SK-N-MC (cell line): Measurements from ENCODE around the gene KCNH4.

ENCODE experiments used
- DNase-seq: peaks from one replicate; pipeline ENCODE4 v3.0.0-alpha.2; 2011; ENCODE audit warnings: low read depth, low spot score
- H3K27ac ChIP-seq: fragments of 200-600 bp; sonication (generic); 2 replicates; pipeline ENCODE4 v1.5.1; 2016; ENCODE audit warnings: mixed run types
- H3K36me3 ChIP-seq: fragments of 200-600 bp; sonication (generic); 2 replicates; pipeline ENCODE4 v1.6.1; 2017; ENCODE audit warnings: antibody characterized with exemption, low read length, mixed read lengths; ENCODE audit not compliant: insufficient read depth
- H3K4me3 ChIP-seq: fragments of 200-600 bp; sonication (generic); 2 replicates; pipeline ENCODE4 v1.5.1; 2016
- H3K9ac ChIP-seq: fragments of 200-600 bp; sonication (generic); 2 replicates; pipeline ENCODE4 v1.8.0; 2017; ENCODE audit warnings: mixed run types, mixed read lengths; ENCODE audit not compliant: insufficient read length
- H3K9me3 ChIP-seq: fragments of 200-600 bp; sonication (generic); 2 replicates; pipeline ENCODE4 v1.6.1; 2017; ENCODE audit warnings: low read depth, mild to moderate bottlenecking, antibody characterized with exemption, low read length, moderate library complexity, mixed read lengths
- EZH2 ChIP-seq: fragments of 200-600 bp; sonication (generic); IDR thresholded peaks from one replicate; pipeline ENCODE4 v1.6.1; 2017; ENCODE audit warnings: antibody characterized with exemption
- FOXP2 ChIP-seq: optimal IDR thresholded peaks from 2 replicates; pipeline ENCODE3; 2011; ENCODE audit warnings: mild to moderate bottlenecking, moderate library complexity; ENCODE audit not compliant: insufficient read depth; ENCODE audit errors: extremely low read length, control extremely low read depth
- POLR2AphosphoS5 ChIP-seq: IDR thresholded peaks from 2 replicates; pipeline ENCODE4 v1.6.1; 2012; ENCODE audit warnings: mild to moderate bottlenecking, low read depth, low read length, borderline replicate concordance

The KCNH4 gene

DNA sequence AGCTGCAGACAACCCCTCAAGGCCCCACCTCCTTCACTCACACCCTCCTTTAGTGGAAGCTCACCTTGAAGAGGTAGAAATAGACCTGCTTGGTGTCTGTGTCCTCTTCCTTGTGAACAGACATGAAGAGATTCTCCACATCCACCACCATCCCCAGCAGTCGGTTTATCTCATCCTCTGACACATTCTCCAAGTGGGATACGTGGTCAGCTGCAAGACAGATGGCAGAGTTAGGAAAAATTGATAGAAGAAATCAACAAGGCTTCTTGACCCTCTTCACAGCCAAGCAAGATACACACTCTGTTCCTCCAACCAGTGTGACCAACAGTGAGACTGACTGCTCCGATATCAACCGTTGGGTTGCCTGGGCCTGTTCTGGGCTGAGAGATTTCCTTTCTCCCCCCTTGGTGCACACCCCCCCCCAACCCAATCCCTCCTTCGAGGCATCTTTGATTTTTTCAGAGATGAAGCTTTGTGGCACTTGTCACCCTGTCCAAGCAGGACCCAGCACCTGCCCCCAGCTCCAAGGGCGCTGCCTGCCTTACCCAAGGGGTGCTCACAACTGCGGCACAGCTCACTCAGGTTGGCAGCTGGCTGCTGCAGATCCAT lies 60.7 kb downstream of the KCNH4 start:
- no peak for DNase-seq
- Histone ChIP-seq H3K36me3 (peaks cover 34% of the 10 kb centered on the region; the same call in 1 of the 2 replicates), H3K9me3 (no peaks in the 10 kb centered on the region), H3K27ac (no peak overlapping the region), H3K9ac (no peak overlapping the region), H3K4me3 (peak overlapping the region; percentile 88)
- no peak for TF ChIP-seq EZH2
- no peak for TF ChIP-seq FOXP2
- TF ChIP-seq POLR2AphosphoS5, result no peak; the same call in 1 of the 2 replicates

DNA sequence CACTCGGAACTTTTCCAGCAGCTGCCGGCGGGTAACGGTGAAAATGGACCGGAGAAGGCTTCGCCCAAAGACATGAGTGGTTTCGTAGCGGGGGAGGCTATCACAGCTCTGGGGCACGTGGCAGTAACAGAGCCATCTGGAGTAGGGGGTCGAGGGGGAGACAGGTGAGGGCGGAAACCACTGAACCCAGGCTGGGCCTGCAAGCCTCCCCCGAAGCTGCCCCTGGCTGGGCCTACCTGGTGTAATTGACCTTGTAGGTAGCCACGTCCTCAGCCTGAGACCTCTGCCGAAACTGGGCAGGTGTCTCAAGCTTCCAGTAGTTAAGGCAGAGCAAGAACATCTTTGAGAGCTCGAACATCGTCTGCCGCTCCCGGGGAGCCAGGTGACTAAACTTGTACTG lies 61.6 kb downstream of the KCNH4 start:
- DNase-seq, result no peak
- no peak for TF ChIP-seq EZH2
- TF ChIP-seq POLR2AphosphoS5, result no peak
- TF ChIP-seq FOXP2, result no peak
- Histone ChIP-seq H3K9me3 (no peaks in the 10 kb centered on the region), H3K27ac (no peak overlapping the region), H3K9ac (no peak overlapping the region), H3K4me3 (no peak overlapping the region), H3K36me3 (peaks cover 32% of the 10 kb centered on the region; the same call in 1 of the 2 replicates)

DNA sequence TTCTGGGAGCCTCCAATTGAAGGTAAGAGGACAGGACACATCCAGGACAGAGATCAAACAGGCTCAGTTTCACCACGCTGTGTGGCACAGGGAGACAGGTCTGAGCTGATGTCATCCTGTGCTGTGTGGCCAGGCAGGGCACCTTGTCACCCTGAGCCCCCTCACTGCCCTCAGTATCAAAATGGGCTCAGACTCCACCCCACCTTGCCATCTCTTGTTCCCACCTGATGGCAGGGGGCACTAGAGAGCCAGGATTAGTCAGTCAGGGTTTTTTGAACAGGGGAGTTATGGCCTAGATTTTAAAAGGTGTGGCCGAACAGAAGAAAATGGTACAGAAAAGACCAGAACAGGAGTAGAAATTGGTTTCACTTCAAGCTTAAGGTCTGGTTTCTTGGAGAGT lies 62.4 kb downstream of the KCNH4 start:
- no peaks in the 10 kb centered on the region for H3K9me3 ChIP-seq
- H3K36me3 ChIP-seq, result peaks cover 32% of the 10 kb centered on the region; the same call in 1 of the 2 replicates
- H3K4me3 ChIP-seq, result no peak overlapping the region
- no peak for DNase-seq
- H3K27ac ChIP-seq, result no peak overlapping the region
- TF ChIP-seq POLR2AphosphoS5, result no peak
- no peak for TF ChIP-seq FOXP2
- no peak for TF ChIP-seq EZH2
- no peak overlapping the region for H3K9ac ChIP-seq

DNA sequence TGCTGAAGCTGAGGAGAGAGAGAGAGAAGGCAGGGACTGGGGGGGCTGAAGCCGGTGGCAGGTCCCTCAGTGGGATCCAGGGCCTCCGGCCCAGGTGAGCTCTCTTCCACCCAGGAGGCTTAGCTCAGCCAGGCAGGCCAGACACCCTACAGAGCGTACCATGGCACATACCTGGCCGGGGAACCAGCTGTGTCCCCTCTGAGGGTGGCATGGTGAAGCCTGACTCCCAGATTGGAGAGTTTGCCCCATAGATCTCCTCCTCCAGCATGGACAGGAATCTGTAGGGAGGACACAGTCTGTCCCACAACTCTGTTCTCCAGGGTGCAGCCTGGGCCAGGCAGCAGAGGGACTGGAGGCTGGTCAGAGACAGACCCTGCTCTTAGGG lies 62.8 kb downstream of the KCNH4 start:
- H3K27ac ChIP-seq, result no peak overlapping the region
- no peak overlapping the region for H3K9ac ChIP-seq

DNA sequence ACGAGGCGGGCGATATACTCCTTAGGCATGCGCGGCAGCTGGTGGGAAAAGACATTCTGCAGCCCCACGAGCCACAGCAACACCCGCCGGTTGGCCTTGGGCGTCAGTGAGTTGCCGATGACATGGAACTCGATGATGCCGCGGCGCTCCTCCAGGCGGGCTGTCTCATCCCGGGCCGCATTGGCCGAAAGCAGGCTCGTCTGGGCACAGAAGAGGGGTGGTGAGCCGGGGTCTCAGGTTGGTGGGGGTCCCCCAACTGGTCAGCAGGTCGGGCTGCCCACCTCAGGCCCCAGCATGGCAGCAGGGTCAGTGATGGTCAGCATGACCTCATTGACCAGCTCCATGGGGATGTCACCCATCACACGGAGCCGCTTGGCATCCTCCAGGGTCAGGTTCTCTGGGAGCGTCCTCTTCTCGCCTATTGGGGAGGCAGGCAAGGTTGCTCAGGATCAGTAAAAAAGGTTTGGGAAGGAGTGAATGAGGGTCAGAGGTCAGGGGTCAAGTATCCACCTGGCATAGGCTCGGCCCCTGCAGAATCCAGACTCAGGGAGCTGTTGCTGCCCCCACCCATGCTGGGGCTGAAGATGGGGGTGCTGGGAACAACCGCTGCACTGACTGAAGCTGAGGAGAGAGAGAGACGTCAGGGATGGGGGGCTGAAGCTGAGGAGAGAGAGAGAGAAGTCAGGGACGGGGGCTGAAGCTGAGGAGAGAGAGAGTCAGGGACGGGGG lies 63.4 kb downstream of the KCNH4 start:
- DNase-seq, result no peak
- Histone ChIP-seq H3K9ac (no peak overlapping the region), H3K27ac (no peak overlapping the region), H3K4me3 (no peak overlapping the region), H3K36me3 (peaks cover 32% of the 10 kb centered on the region; the same call in 1 of the 2 replicates), H3K9me3 (no peaks in the 10 kb centered on the region)
- TF ChIP-seq POLR2AphosphoS5 (no peak), FOXP2 (no peak), EZH2 (no peak)

More for the DNA sequence above, 62.8 kb downstream of the KCNH4 start:
- TF ChIP-seq POLR2AphosphoS5 (no peak), EZH2 (no peak), FOXP2 (no peak)
- Histone ChIP-seq H3K36me3 (peaks cover 32% of the 10 kb centered on the region; the same call in 1 of the 2 replicates), H3K9me3 (no peaks in the 10 kb centered on the region), H3K4me3 (no peak overlapping the region)
- DNase-seq, result no peak

DNA sequence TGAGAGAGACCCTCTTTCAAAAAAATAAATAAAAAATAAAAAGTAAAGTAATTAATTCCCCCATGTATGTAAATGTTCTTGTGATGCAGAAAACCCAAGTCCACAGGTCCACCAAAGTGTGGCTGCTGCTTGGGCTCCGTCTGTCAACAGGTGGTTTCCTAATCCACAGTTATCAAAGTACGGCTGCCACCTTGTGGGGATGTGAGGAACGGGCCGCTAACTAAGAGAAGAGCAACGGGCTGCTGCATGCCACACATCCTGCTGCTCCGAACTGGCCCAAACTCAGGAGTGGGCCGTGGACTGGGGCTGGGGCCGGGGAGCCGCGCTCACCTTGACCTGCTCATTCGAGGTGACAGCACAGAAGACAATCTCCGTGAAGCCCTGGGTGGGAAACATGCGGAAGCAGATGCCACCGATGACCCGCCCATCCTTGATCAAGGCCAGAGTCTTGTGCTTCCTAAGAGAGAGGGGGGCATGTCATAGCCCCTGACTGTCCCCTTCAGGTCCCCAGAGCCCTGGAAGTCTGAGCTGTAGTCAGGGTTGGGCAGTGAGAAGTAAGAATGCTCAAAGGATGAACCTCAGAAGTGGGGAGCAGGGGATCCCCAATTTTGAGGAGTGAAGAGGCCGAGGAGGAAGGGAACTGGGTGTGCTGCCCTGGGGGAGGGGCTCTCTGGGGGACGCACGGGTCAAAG lies 64.1 kb downstream of the KCNH4 start:
- no peak overlapping the region for H3K9ac ChIP-seq
- no peak overlapping the region for H3K27ac ChIP-seq
- peaks cover 32% of the 10 kb centered on the region; the same call in 1 of the 2 replicates for H3K36me3 ChIP-seq
- H3K4me3 ChIP-seq, result no peak overlapping the region
- no peak for DNase-seq
- TF ChIP-seq FOXP2 (no peak), POLR2AphosphoS5 (no peak), EZH2 (no peak)
- no peaks in the 10 kb centered on the region for H3K9me3 ChIP-seq

DNA sequence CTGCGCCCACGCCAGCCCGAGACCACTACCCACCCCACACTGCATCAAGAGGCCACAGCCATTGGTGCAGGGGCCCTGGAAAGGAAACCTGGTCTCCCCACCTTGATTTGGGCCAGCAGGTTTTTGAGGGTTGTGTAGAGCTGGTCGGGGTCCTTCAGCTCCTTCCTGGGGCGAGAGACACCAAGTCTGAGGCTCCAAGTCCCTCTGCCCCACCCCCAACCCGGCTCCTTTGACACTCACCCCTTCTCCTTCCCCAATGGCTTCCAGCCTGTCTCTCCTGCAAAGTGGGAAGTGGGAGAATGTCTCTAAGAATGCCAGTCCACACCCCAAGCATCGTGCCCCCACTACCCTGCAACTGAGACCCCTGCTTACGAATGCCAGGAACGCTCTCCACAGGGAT lies 66.8 kb downstream of the KCNH4 start:
- no peak for TF ChIP-seq POLR2AphosphoS5
- TF ChIP-seq EZH2, result no peak
- no peak for TF ChIP-seq FOXP2
- H3K36me3 ChIP-seq, result peaks cover 28% of the 10 kb centered on the region; the same call in 1 of the 2 replicates
- DNase-seq, result no peak
- no peak overlapping the region for H3K4me3 ChIP-seq
- no peaks in the 10 kb centered on the region for H3K9me3 ChIP-seq
- H3K9ac ChIP-seq, result no peak overlapping the region
- H3K27ac ChIP-seq, result no peak overlapping the region

DNA sequence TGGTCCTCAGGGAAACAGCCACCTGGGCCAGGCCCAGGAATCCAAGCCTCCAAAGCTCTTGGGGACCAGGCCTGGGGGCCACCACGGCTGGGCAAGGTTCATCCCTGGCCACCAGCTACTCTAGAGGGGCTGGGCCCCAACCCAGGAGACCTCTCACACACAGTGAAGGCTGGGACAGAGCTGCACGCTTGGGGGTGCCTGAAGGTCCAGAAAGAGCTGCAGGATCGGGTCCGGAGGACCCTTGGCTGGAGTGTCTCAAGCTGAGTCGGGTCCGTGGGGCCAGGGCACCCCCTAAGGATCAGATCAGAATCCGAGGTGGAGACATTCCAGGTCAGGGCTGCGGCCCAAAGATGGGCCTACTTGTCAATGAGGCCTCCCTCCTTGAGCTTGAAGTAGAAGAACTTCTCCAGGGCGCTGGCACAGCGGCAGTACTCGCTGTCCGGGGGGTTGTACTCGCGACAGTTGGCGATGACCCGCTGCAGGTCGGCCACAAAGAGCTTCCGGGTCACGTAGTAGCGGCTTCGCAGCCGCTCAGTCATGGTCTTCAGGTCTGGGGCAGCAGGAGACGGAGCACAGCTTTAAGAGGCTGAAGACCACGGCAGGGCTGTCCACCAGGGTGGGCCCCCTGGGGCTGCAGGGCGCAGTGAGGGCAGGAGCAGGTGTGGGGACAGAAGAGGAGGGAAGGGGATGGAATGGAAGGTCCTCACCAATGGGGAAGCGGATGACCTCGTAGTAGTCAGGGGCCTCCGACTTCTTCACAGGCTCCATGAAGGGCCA lies 67.5 kb downstream of the KCNH4 start:
- no peak for TF ChIP-seq FOXP2
- no peak for TF ChIP-seq POLR2AphosphoS5
- TF ChIP-seq EZH2, result no peak
- DNase-seq, result no peak
- no peak overlapping the region for H3K4me3 ChIP-seq
- peak overlapping the region; percentile 52 for H3K27ac ChIP-seq
- H3K9me3 ChIP-seq, result no peaks in the 10 kb centered on the region
- H3K36me3 ChIP-seq, result peaks cover 28% of the 10 kb centered on the region; the same call in 1 of the 2 replicates
- no peak overlapping the region for H3K9ac ChIP-seq
